Type B pancreatic cell (in vitro differentiated cells): ENCODE results near the gene C1orf53. TPM values are rescaled to one million over a fixed set of nuclear protein-coding genes. Genes with fewer than 3 reads are reported as not detected.

ENCODE experiments used
- DNase-seq: peaks from one replicate; pipeline ENCODE4 v3.0.0; 2021; ENCODE audit warnings: mixed read lengths; ENCODE audit not compliant: unreplicated experiment; ENCODE audit errors: extremely low spot score
- H3K27ac Mint-ChIP-seq: 2 replicates; pipeline ENCODE4 v1.8.0; 2021; ENCODE audit warnings: mild to moderate bottlenecking, mixed read lengths
- H3K27me3 Mint-ChIP-seq: 2 replicates; pipeline ENCODE4 v1.8.0; 2021; ENCODE audit warnings: mixed read lengths
- H3K36me3 Mint-ChIP-seq: 2 replicates; pipeline ENCODE4 v1.8.0; 2021; ENCODE audit warnings: mixed read lengths
- H3K4me1 Mint-ChIP-seq: one replicate; pipeline ENCODE4 v1.8.0; 2021; ENCODE audit warnings: mixed read lengths; ENCODE audit not compliant: unreplicated experiment
- H3K4me3 Mint-ChIP-seq: 2 replicates; pipeline ENCODE4 v1.8.0; 2021; ENCODE audit warnings: mild to moderate bottlenecking, mixed read lengths
- H3K9me3 Mint-ChIP-seq: 2 replicates; pipeline ENCODE4 v1.8.0; 2021; ENCODE audit warnings: mixed read lengths
- CTCF ChIP-seq: fragments of 200-600 bp; sonication (generic); conservative IDR thresholded peaks from 2 replicates; pipeline ENCODE4 v1.5.0; 2021; ENCODE audit warnings: antibody characterized with exemption, mild to moderate bottlenecking
- total RNA-seq: library from RNA; stranded (reverse); gene quantifications from 2 replicates; pipeline ENCODE4 v1.2.1, GENCODE V29; 2021; ENCODE audit warnings: low replicate concordance

The C1orf53 gene
- total RNA-seq, 1 donor from 2014 or later, result 2.2 TPM

- no peak for TF ChIP-seq CTCF
- DNase-seq, result no peak
- peak overlapping the region; percentile 84 for H3K4me3 Mint-ChIP-seq
- peaks cover 42% of the 10 kb centered on the region for H3K4me1 Mint-ChIP-seq
- peaks cover 4% of the 10 kb centered on the region for H3K36me3 Mint-ChIP-seq
- peaks cover 4% of the 10 kb centered on the region for H3K9me3 Mint-ChIP-seq
- peaks cover 99% of the 10 kb centered on the region for H3K27me3 Mint-ChIP-seq
- H3K27ac Mint-ChIP-seq, result no peak overlapping the region
Measured at GRCh38 chr1:197913495-197914276, 11.3 kb downstream of the C1orf53 start.

GRCh38 chr1:197914510-197914909, 12.1 kb downstream of the C1orf53 start:
- H3K4me1 Mint-ChIP-seq, result peaks cover 37% of the 10 kb centered on the region
- TF ChIP-seq CTCF, result no peak
- no peak overlapping the region for H3K27ac Mint-ChIP-seq
- peaks cover 4% of the 10 kb centered on the region for H3K36me3 Mint-ChIP-seq
- peaks cover 4% of the 10 kb centered on the region for H3K9me3 Mint-ChIP-seq
- H3K4me3 Mint-ChIP-seq, result peak overlapping the region; percentile 16
- peaks cover 99% of the 10 kb centered on the region for H3K27me3 Mint-ChIP-seq
- no peak for DNase-seq

GRCh38 chr1:197915260-197915861, 12.9 kb downstream of the C1orf53 start:
- TF ChIP-seq CTCF, result no peak
- H3K4me3 Mint-ChIP-seq, result peak overlapping the region; percentile 80
- H3K27ac Mint-ChIP-seq, result no peak overlapping the region
- peaks cover 2% of the 10 kb centered on the region for H3K9me3 Mint-ChIP-seq
- peaks cover 99% of the 10 kb centered on the region for H3K27me3 Mint-ChIP-seq
- peaks cover 3% of the 10 kb centered on the region for H3K36me3 Mint-ChIP-seq
- H3K4me1 Mint-ChIP-seq, result peaks cover 34% of the 10 kb centered on the region
- DNase-seq, result no peak

- Mint-ChIP-seq H3K36me3 (peaks cover under 1% of the 10 kb centered on the region), H3K27me3 (peaks cover 100% of the 10 kb centered on the region), H3K4me1 (peaks cover 33% of the 10 kb centered on the region), H3K27ac (peak overlapping the region; percentile 6), H3K9me3 (no peaks in the 10 kb centered on the region), H3K4me3 (peak overlapping the region; percentile 80)
- no peak for DNase-seq
- peak; percentile 77 for TF ChIP-seq CTCF
Measured at GRCh38 chr1:197915862-197916499, 13.6 kb downstream of the C1orf53 start.

- no peaks in the 10 kb centered on the region for H3K9me3 Mint-ChIP-seq
- peak overlapping the region; percentile 6 for H3K27ac Mint-ChIP-seq
- H3K27me3 Mint-ChIP-seq, result peaks cover 100% of the 10 kb centered on the region
- no peak for TF ChIP-seq CTCF
- no peak for DNase-seq
- peaks cover 38% of the 10 kb centered on the region for H3K4me1 Mint-ChIP-seq
- peaks cover 3% of the 10 kb centered on the region for H3K36me3 Mint-ChIP-seq
- peak overlapping the region; percentile 80 for H3K4me3 Mint-ChIP-seq
Measured at GRCh38 chr1:197916500-197916983, 14.1 kb downstream of the C1orf53 start.
